Uterus (tissue), 4 donors: ENCODE data around the gene GUCY1A1. TPM values are rescaled to one million over a fixed set of nuclear protein-coding genes. Genes with fewer than 3 reads are reported as not detected.

Source experiments
- DNase-seq, 2 donors: peaks; one replicate each; pipeline ENCODE4 v3.0.0-alpha.2; 2019 to 2020
- H3K27ac ChIP-seq, 2 donors: fragments of 200-600 bp; sonication (generic); 1 replicate in 1 of 2; 2 replicates in 1 of 2; pipeline ENCODE4 v1.5.1; 2016 to 2018
- H3K27me3 ChIP-seq, 2 donors: fragments of 200-600 bp; sonication (generic); one replicate each; pipeline ENCODE4 v1.5.1; 2018 to 2019; ENCODE audit warnings: control low read depth in 1 of 2
- H3K36me3 ChIP-seq, 2 donors: fragments of 200-600 bp; sonication (generic); one replicate each; pipeline ENCODE4 v1.5.1; 2019; ENCODE audit warnings: control low read depth in 1 of 2
- H3K4me1 ChIP-seq, 2 donors: fragments of 200-600 bp; sonication (generic); one replicate each; pipeline ENCODE4 v1.5.1; 2018 to 2019; ENCODE audit warnings: control low read depth in 1 of 2
- H3K4me3 ChIP-seq, 2 donors: fragments of 200-600 bp; sonication (generic); 1 replicate in 1 of 2; 2 replicates in 1 of 2; pipeline ENCODE4 v1.5.1; 2018 to 2019; ENCODE audit warnings: mild to moderate bottlenecking in 1 of 2
- H3K9me3 ChIP-seq, 2 donors: fragments of 200-600 bp; sonication (generic); one replicate each; pipeline ENCODE4 v1.5.1; 2019; ENCODE audit warnings: control low read depth in 1 of 2
- POLR2A ChIP-seq, 2 donors: fragments of 450-650 bp; IDR thresholded peaks; one replicate each; pipeline ENCODE4 v1.6.1; 2016; ENCODE audit warnings: antibody characterized with exemption in 2 of 2, mild to moderate bottlenecking in 1 of 2, moderate library complexity in 1 of 2
- intact Hi-C: fragments of 100-400 bp; cut with DNase I; formaldehyde crosslinking; loops from one replicate; pipeline ENCODE4 v1.15.1; 2023; ENCODE audit warnings: low total_unique reads
- total RNA-seq, 4 donors: library from RNA; depleted of rRNA in 3 of 4; stranded (reverse); fragments of >200 nt in 3 of 4; gene quantifications; one replicate each; pipeline versions ENCODE4 v1.1.0 to v1.2.4, GENCODE V29; 2014 to 2023
- TF ChIP-seq, protein P1 (sequence below), 4 experiments: fragments of 200-600 bp in 2 of 4; fragments of 450-650 bp in 2 of 4; sonication (generic) in 2 of 4; IDR thresholded peaks; one replicate each; pipeline ENCODE4 v1.5.1; 2016 to 2019; ENCODE audit warnings: antibody characterized with exemption in 4 of 4, mild to moderate bottlenecking in 2 of 4, moderate library complexity in 1 of 4
- donor health status: DM: yes; HTN: yes; CAD: no.

GUCY1A1 gene
- total RNA-seq, 4 donors from 2014 or later: 23.8 to 160 (median 42.8) TPM

DNA sequence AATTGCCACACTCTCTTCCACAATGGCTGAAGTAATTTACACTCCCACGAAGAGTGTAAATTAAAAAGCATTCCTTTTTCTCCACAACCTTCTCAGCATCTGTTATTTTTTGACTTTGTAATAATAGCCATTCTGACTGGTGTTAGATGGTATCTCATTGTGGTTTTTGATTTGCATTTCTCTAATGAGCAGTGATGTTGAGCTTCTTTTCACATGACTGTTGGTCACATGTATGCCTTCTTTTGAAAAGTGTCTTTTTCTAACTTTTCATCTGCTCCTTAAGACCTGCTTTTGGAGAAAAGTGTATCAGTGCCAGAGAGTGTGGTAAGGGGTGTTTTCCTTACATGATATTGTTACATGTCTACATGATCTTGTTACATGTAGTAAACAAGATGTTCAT, 25.7 kb downstream of the GUCY1A1 start:
- no peaks in the 10 kb centered on the region for H3K36me3 ChIP-seq
- no peaks in the 10 kb centered on the region for H3K4me1 ChIP-seq
- H3K27me3 ChIP-seq: no peaks in the 10 kb centered on the region
- no peak for DNase-seq
- peak overlapping the region in 1 of 2 donors; percentile 22 for H3K27ac ChIP-seq
- no peak overlapping the region for H3K4me3 ChIP-seq
- H3K9me3 ChIP-seq: no peaks in the 10 kb centered on the region
- no peak for TF ChIP-seq POLR2A (IDR thresholded peaks at IDR 0.05)
- intact Hi-C loops: no loop called here

DNA sequence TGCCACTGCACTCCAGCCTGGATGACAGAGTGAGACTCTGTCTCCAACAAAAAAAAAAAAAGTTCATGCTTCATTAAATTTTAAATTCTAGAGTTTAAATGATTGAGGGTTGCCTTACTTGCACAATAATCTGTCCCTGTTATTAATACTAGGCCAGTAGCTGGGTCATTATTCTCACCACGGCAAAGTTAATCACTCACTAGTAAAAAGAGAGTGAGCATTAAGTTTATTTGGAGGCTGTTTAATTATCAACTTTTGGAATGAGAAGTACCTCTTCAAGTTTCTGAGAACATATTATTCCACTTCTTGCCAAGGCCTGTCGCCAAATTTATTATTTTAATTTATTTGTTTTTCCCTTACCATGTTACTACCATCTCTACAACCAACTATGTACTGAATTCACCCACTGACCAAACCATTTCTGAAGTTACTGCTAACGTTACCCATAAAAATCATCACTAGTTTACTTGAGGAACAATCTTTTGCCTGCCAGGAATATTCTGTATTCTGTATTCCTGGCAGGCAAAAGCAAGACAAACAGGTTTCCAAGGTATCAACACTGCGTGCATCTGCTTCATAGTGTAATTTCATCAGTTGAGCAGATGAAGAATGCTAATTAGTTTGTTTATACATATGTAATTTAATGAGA, 26.5 kb downstream of the GUCY1A1 start:
- no peaks in the 10 kb centered on the region for H3K4me1 ChIP-seq
- H3K27me3 ChIP-seq: no peaks in the 10 kb centered on the region
- H3K9me3 ChIP-seq: no peaks in the 10 kb centered on the region
- intact Hi-C loops: no loop called here
- no peaks in the 10 kb centered on the region for H3K36me3 ChIP-seq
- no peak for TF ChIP-seq POLR2A (IDR thresholded peaks at IDR 0.05)
- TF ChIP-seq, protein P1, sequence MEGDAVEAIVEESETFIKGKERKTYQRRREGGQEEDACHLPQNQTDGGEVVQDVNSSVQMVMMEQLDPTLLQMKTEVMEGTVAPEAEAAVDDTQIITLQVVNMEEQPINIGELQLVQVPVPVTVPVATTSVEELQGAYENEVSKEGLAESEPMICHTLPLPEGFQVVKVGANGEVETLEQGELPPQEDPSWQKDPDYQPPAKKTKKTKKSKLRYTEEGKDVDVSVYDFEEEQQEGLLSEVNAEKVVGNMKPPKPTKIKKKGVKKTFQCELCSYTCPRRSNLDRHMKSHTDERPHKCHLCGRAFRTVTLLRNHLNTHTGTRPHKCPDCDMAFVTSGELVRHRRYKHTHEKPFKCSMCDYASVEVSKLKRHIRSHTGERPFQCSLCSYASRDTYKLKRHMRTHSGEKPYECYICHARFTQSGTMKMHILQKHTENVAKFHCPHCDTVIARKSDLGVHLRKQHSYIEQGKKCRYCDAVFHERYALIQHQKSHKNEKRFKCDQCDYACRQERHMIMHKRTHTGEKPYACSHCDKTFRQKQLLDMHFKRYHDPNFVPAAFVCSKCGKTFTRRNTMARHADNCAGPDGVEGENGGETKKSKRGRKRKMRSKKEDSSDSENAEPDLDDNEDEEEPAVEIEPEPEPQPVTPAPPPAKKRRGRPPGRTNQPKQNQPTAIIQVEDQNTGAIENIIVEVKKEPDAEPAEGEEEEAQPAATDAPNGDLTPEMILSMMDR (IDR thresholded peaks at IDR 0.05): no peak
- no peak for DNase-seq
- peak overlapping the region; percentile 22 to 47 for H3K27ac ChIP-seq
- no peak overlapping the region for H3K4me3 ChIP-seq

DNA sequence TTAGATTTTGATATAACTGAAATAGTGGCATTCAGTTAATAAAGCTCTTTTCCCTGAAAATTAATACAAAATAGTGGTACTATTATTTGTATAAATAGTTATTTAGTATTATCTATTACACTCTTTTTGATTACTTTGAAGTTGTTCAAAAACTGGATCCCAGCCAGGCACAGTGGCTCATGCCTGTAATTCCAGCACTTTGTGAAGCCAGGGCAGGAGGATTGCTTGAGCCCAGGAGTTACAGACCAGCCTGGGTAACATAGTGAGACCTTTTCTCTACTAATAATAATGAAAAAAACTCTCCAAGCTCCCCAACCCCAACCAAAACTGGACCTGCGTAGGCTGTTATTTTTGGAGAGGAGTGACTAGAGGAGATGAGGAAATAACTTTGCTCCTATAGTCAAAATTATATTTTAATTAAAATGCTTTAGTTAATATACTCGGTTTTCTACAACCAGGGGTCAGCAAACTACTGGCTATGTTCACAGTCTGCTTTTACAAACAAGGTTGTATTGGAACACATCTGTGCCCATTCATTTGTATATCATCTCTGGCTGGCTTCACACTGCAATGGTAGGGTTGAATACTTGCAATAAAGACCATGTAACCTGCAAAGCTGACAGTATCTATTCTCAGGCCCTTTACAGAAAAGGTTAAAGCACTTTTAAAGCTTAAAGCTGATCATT, 27.6 kb downstream of the GUCY1A1 start:
- Histone ChIP-seq H3K4me1 (no peaks in the 10 kb centered on the region), H3K27ac (peak overlapping the region in 1 of 2 donors; percentile 47)
- intact Hi-C loops: no loop called here

DNA sequence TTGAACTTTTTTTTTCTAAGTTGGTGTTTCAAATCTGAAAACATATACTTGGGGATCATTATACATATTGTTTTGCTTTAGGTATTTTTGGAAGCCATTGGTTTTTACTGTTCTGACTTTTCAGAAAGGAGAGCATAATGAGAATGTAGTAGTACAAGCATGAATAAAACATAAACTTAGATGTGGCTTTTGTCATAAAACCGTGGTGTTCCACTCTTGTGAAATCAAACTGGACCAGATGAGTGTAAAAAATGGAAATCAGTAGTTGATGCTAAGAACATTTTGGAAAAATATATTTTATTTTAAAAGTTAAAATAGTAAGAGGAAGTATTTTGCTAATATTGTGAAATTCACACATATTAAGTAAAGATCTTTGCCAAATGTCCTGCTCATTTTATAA, 29.6 kb downstream of the GUCY1A1 start:
- no peak overlapping the region for H3K27ac ChIP-seq
- DNase-seq: no peak
- TF ChIP-seq POLR2A (IDR thresholded peaks at IDR 0.05): no peak
- TF ChIP-seq, protein P1 (IDR thresholded peaks at IDR 0.05): no peak
- H3K9me3 ChIP-seq: peaks cover 0 to 4% of the 10 kb centered on the region in 2 donors
- intact Hi-C loops: no loop called here
- H3K27me3 ChIP-seq: no peaks in the 10 kb centered on the region
- H3K4me3 ChIP-seq: no peak overlapping the region
- H3K36me3 ChIP-seq: no peaks in the 10 kb centered on the region
- no peaks in the 10 kb centered on the region for H3K4me1 ChIP-seq

More for the DNA sequence above, 27.6 kb downstream of the GUCY1A1 start:
- no peak overlapping the region for H3K4me3 ChIP-seq
- no peaks in the 10 kb centered on the region for H3K36me3 ChIP-seq
- no peaks in the 10 kb centered on the region for H3K27me3 ChIP-seq
- H3K9me3 ChIP-seq: peaks cover 0 to 2% of the 10 kb centered on the region in 2 donors
- TF ChIP-seq, protein P1 (IDR thresholded peaks at IDR 0.05): no peak
- no peak for TF ChIP-seq POLR2A (IDR thresholded peaks at IDR 0.05)
- no peak for DNase-seq

DNA sequence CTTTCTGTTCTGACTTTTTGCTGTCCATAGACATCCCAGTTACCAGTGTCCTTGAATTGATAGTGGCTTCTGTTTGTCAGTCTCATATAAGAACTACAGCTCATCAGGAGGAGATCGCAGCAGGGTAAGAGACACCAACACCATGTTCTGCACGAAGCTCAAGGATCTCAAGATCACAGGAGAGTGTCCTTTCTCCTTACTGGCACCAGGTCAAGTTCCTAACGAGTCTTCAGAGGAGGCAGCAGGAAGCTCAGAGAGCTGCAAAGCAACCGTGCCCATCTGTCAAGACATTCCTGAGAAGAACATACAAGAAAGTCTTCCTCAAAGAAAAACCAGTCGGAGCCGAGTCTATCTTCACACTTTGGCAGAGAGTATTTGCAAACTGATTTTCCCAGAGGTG, 30.1 kb downstream of the GUCY1A1 start:
- Histone ChIP-seq H3K36me3 (no peaks in the 10 kb centered on the region), H3K27me3 (no peaks in the 10 kb centered on the region), H3K4me3 (no peak overlapping the region), H3K9me3 (peaks cover 0 to 4% of the 10 kb centered on the region in 2 donors), H3K27ac (no peak overlapping the region), H3K4me1 (no peaks in the 10 kb centered on the region)
- intact Hi-C loops: no loop called here
- DNase-seq: no peak
- no peak for TF ChIP-seq POLR2A (IDR thresholded peaks at IDR 0.05)
- TF ChIP-seq, protein P1 (IDR thresholded peaks at IDR 0.05): no peak
